ENCODE measurements around the gene CXCL9.

DNA sequence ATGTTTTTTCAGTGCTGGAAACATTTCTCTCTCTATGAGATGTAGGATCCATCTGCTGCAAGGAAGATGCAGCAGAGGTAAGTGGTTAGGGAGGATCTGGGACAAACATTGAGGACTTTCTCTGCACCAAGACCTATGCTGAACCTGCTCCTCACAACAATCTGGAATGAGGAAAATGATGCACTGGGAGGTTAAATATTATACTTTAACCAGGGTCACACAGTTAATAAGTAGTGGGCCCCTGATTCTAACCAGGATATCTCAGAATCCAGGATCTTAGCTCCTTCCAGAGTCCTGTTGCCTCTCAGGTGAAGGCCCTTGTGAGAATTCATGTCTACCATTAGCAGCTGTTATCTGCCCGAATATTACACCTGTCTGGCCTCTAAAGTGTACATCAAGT, 7.0 kb downstream of the CXCL9 start:
- TF ChIP-seq, protein P1, sequence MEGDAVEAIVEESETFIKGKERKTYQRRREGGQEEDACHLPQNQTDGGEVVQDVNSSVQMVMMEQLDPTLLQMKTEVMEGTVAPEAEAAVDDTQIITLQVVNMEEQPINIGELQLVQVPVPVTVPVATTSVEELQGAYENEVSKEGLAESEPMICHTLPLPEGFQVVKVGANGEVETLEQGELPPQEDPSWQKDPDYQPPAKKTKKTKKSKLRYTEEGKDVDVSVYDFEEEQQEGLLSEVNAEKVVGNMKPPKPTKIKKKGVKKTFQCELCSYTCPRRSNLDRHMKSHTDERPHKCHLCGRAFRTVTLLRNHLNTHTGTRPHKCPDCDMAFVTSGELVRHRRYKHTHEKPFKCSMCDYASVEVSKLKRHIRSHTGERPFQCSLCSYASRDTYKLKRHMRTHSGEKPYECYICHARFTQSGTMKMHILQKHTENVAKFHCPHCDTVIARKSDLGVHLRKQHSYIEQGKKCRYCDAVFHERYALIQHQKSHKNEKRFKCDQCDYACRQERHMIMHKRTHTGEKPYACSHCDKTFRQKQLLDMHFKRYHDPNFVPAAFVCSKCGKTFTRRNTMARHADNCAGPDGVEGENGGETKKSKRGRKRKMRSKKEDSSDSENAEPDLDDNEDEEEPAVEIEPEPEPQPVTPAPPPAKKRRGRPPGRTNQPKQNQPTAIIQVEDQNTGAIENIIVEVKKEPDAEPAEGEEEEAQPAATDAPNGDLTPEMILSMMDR (IDR thresholded peaks at IDR 0.05; ENCODE audit: poor library complexity): no peak
- no peak for TF ChIP-seq EZH2 (IDR thresholded peaks at IDR 0.05; ENCODE audit: borderline replicate concordance)
